Fibroblast of skin of right quadriceps (primary cell): ENCODE results near the gene PTPN2.
"Not testable (repeated sequence)": the region's sequence is repeated elsewhere in the genome, so short reads cannot be mapped to it uniquely, and the experiment has no call there.

ENCODE experiments used
- DNase-seq: peaks from one replicate; pipeline ENCODE4 v3.0.0-alpha.2; 2013

The PTPN2 gene

GRCh38 chr18:12769644-12770440 is 114.2 kb downstream of the PTPN2 start:
- DNase-seq, result no peak

- no peak for DNase-seq
Observed at GRCh38 chr18:12769136-12769535, 114.9 kb downstream of the PTPN2 start.

GRCh38 chr18:12768625-12769024 is 115.4 kb downstream of the PTPN2 start:
- peak; percentile 22 for DNase-seq

- no peak for DNase-seq
Observed at GRCh38 chr18:12767580-12768155, 116.4 kb downstream of the PTPN2 start.

- no peak for DNase-seq
Observed at GRCh38 chr18:12766986-12767433, 117.0 kb downstream of the PTPN2 start.

GRCh38 chr18:12765586-12765985 is 118.5 kb downstream of the PTPN2 start:
- no peak for DNase-seq

- DNase-seq, result no peak
Observed at GRCh38 chr18:12765126-12765525, 118.9 kb downstream of the PTPN2 start.

GRCh38 chr18:12758566-12758965 is 125.5 kb downstream of the PTPN2 start:
- not testable (repeated sequence) for DNase-seq

GRCh38 chr18:12756619-12757239 is 127.3 kb downstream of the PTPN2 start:
- DNase-seq, result not testable (repeated sequence)

GRCh38 chr18:12755606-12756005 is 128.4 kb downstream of the PTPN2 start:
- not testable (repeated sequence) for DNase-seq

- DNase-seq, result no peak
Observed at GRCh38 chr18:12754511-12754910, 129.5 kb downstream of the PTPN2 start.

- DNase-seq, result no peak
Observed at GRCh38 chr18:12751891-12752290, 132.1 kb downstream of the PTPN2 start.

GRCh38 chr18:12751503-12751884 is 132.5 kb downstream of the PTPN2 start:
- no peak for DNase-seq

GRCh38 chr18:12750715-12751502 is 133.1 kb downstream of the PTPN2 start:
- DNase-seq, result no peak

GRCh38 chr18:12750076-12750714 is 133.8 kb downstream of the PTPN2 start:
- no peak for DNase-seq

GRCh38 chr18:12749121-12749520 is 134.9 kb downstream of the PTPN2 start:
- DNase-seq, result no peak

- no peak for DNase-seq
Observed at GRCh38 chr18:12748671-12749070, 135.4 kb downstream of the PTPN2 start.

- peak; percentile 31 for DNase-seq
Observed at GRCh38 chr18:12747530-12748315, 136.3 kb downstream of the PTPN2 start.

- DNase-seq, result peak; percentile 77
Observed at GRCh38 chr18:12745095-12745795, 138.8 kb downstream of the PTPN2 start.

GRCh38 chr18:12744103-12744502 is 139.9 kb downstream of the PTPN2 start:
- DNase-seq, result peak; percentile 67

- peak; percentile 83 for DNase-seq
Observed at GRCh38 chr18:12742453-12742852, 141.6 kb downstream of the PTPN2 start.
